Endothelial cell of umbilical vein (primary cell): ENCODE data around the gene TTN. TPM values are rescaled to one million over a fixed set of nuclear protein-coding genes. Genes with fewer than 3 reads are reported as not detected.

Source experiments
- BruUV-seq: library from RNA; stranded (reverse); fragments of 400-500 nt; replicated peaks from 2 replicates; lab custom pipeline; 2021; lab: Mats Ljungman, UMichigan
- CTCF ChIA-PET: fragments of 300-600, 350-600 bp; sonication (Branson Sonifier 250); formaldehyde crosslinking; loops from one replicate; lab custom pipeline; 2021; ENCODE audit warnings: antibody characterized with exemption, inconsistent platforms; lab: Charles Lee
- POLR2A ChIA-PET: fragments of 300-600, 350-600 bp; sonication (Branson Sonifier 250); formaldehyde crosslinking; loops from one replicate; lab custom pipeline; 2021; ENCODE audit warnings: antibody characterized with exemption, inconsistent platforms; lab: Charles Lee
- DNase-seq: peaks from one replicate; pipeline ENCODE4 v3.0.0-alpha.2; 2011; ENCODE audit warnings: low read depth, low spot score
- FAIRE-seq: peaks from 2 replicates; lab custom pipeline; 2011; peaks lifted over from hg19 to GRCh38; lab: Jason Lieb, UNC
- H2AFZ ChIP-seq: 2 replicates; pipeline ENCODE4 v1.6.0; 2012; ENCODE audit warnings: low read depth, low read length, control low read depth, inconsistent platforms
- H3K27ac ChIP-seq: 2 replicates; pipeline ENCODE4 v1.5.1; 2011; ENCODE audit warnings: low read depth, mild to moderate bottlenecking, control low read depth, low read length, moderate library complexity; ENCODE audit not compliant: insufficient read depth
- H3K27me3 ChIP-seq, 2 experiments: 2 replicates each; pipeline versions ENCODE4 v1.6.0 to v1.6.1; 2011; ENCODE audit warnings: low read length in 2 of 2, mixed read lengths in 1 of 2; ENCODE audit not compliant: control insufficient read depth in 2 of 2, insufficient read depth in 2 of 2
- H3K36me3 ChIP-seq, 2 experiments: 2 replicates in 1 of 2; 3 replicates in 1 of 2; pipeline ENCODE4 v1.5.1; 2011; ENCODE audit warnings: low read length in 2 of 2, mild to moderate bottlenecking in 1 of 2, moderate library complexity in 1 of 2; ENCODE audit not compliant: control insufficient read depth in 2 of 2, insufficient read depth in 2 of 2; ENCODE audit errors: extremely low read depth in 1 of 2
- H3K4me1 ChIP-seq: 3 replicates; pipeline ENCODE4 v1.5.1; 2011; ENCODE audit warnings: mild to moderate bottlenecking, low read length; ENCODE audit not compliant: control insufficient read depth, insufficient read depth; ENCODE audit errors: extremely low read depth
- H3K4me2 ChIP-seq: 2 replicates; pipeline ENCODE4 v1.6.1; 2011; ENCODE audit warnings: low read length, control low read depth, mixed read lengths; ENCODE audit not compliant: insufficient read depth
- H3K4me3 ChIP-seq, 3 experiments: fragments of 200-600 bp in 1 of 3; sonication (generic), shearing (Covaris generic) in 1 of 3; replicated peaks in 1 of 3; 2 replicates each; pipeline ENCODE4 v1.5.1; 2011 to 2016; ENCODE audit warnings: control low read depth in 3 of 3, low read length in 3 of 3, mild to moderate bottlenecking in 2 of 3, inconsistent platforms in 1 of 3, low read depth in 1 of 3, moderate library complexity in 1 of 3; ENCODE audit not compliant: insufficient read depth in 1 of 3
- H3K79me2 ChIP-seq: 2 replicates; pipeline ENCODE4 v1.6.0; 2012; ENCODE audit warnings: low read length, inconsistent platforms; ENCODE audit not compliant: control insufficient read depth, insufficient read depth
- H3K9ac ChIP-seq: replicated peaks from 2 replicates; pipeline ENCODE3; 2011; ENCODE audit warnings: low read length, control low read depth; ENCODE audit not compliant: insufficient read depth; ENCODE audit errors: extremely low read depth
- H3K9me1 ChIP-seq: replicated peaks from 3 replicates; pipeline ENCODE4 v1.6.0; 2011; ENCODE audit warnings: mild to moderate bottlenecking, low read length; ENCODE audit not compliant: control insufficient read depth, insufficient read depth; ENCODE audit errors: extremely low read depth
- H3K9me3 ChIP-seq: replicated peaks from 2 replicates; pipeline ENCODE4 v1.5.1; 2012; ENCODE audit warnings: low read length, inconsistent platforms; ENCODE audit not compliant: control insufficient read depth, insufficient read depth
- H4K20me1 ChIP-seq: replicated peaks from 2 replicates; pipeline ENCODE3; 2011; ENCODE audit warnings: mild to moderate bottlenecking, low read length; ENCODE audit not compliant: control insufficient read depth, insufficient read depth; ENCODE audit errors: extremely low read depth
- CTCF ChIP-seq, 2 donors: IDR thresholded peaks; 1 replicate in 1 of 2; 2 replicates in 1 of 2; pipeline ENCODE4 v1.5.1; 2011; ENCODE audit warnings: low read length in 2 of 2, mild to moderate bottlenecking in 2 of 2, moderate library complexity in 2 of 2, control low read depth in 1 of 2, inconsistent platforms in 1 of 2, low read depth in 1 of 2; ENCODE audit not compliant: insufficient read depth in 1 of 2; ENCODE audit errors: extremely low read depth in 1 of 2
- EZH2 ChIP-seq: IDR thresholded peaks from 2 replicates; pipeline ENCODE4 v1.6.1; 2012; ENCODE audit warnings: borderline replicate concordance, low read depth, mild to moderate bottlenecking, moderate library complexity, low read length, inconsistent platforms; ENCODE audit not compliant: severe bottlenecking
- FOS ChIP-seq: IDR thresholded peaks from 2 replicates; pipeline ENCODE4 v1.6.1; 2011; ENCODE audit warnings: mild to moderate bottlenecking, low read length, moderate library complexity, borderline replicate concordance; ENCODE audit not compliant: insufficient read depth
- GATA2 ChIP-seq: IDR thresholded peaks from 2 replicates; pipeline ENCODE4 v1.7.0; 2011; ENCODE audit warnings: low read depth, mild to moderate bottlenecking, moderate library complexity, mixed read lengths, low read length; ENCODE audit not compliant: insufficient read length, insufficient read depth
- JUN ChIP-seq: IDR thresholded peaks from 2 replicates; pipeline ENCODE4 v1.6.1; 2011; ENCODE audit warnings: borderline replicate concordance, low read depth; ENCODE audit not compliant: insufficient read length, insufficient read depth
- MYC ChIP-seq: IDR thresholded peaks from one replicate; pipeline ENCODE4 v1.6.1; 2011; ENCODE audit warnings: mild to moderate bottlenecking, low read depth, low read length
- POLR2A ChIP-seq: IDR thresholded peaks from 2 replicates; pipeline ENCODE4 v1.6.1; 2012; ENCODE audit warnings: low read depth, mild to moderate bottlenecking, control low read depth, low read length
- POLR2AphosphoS5 ChIP-seq: IDR thresholded peaks from 2 replicates; pipeline ENCODE4 v1.6.1; 2012; ENCODE audit warnings: low read depth, mild to moderate bottlenecking, control low read depth, low read length, moderate library complexity; ENCODE audit not compliant: insufficient read depth
- dilution Hi-C: fragments of 300-500 bp; cut with MboI; formaldehyde crosslinking; loops from one replicate; pipeline ENCODE4 v1.15.0; 2019; ENCODE audit warnings: low sequenced_read_pairs; ENCODE audit not compliant: extremely low pct_ligation_motif_present
- intact Hi-C: fragments of 100-400 bp; cut with micrococcal nuclease; formaldehyde crosslinking; loops from one replicate; pipeline ENCODE4 v1.10.0; 2022
- polyA plus RNA-seq, 4 experiments: library from polyadenylated mRNA; depleted of rRNA in 3 of 4; stranded (reverse) in 3 of 4; unstranded in 1 of 4; fragments of >200 nt; gene quantifications; 2 replicates each; pipeline versions ENCODE4 v1.2.1 to v1.2.3, GENCODE V29; 2011 to 2012; ENCODE audit warnings: missing spikeins in 1 of 4
- total RNA-seq: library from RNA; stranded (reverse); gene quantifications from 2 replicates; pipeline ENCODE4 v1.2.3, GENCODE V29; 2021
- TF ChIP-seq, protein P1 (sequence below): IDR thresholded peaks from 2 replicates; pipeline ENCODE4 v1.6.1; 2011; ENCODE audit not compliant: insufficient read depth, insufficient read length

The TTN gene
- total and polyA plus RNA-seq, 2 donors (not counting 3 experiments of a cell fraction or from before 2014, with no cell fraction given) = 0.11 to 0.49 TPM

DNA sequence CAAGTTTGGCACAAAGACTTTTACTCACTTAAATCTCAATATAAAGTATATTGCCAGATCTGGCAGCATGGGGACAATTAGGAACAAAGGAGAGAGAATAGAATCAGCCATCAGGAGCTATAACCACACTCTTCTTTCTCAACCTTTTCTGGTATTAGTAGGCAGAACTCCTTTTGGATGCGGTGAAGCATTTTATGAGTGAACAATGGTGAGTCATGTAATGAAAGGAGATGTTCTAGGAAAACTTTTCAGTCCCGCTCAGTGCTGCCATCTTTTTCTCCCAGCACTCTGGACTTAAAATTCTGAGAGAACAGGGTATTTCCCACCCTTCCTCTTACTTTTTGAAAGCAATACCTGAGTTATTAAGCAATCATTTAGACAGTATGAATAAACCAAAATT is 294.7 kb downstream of the TTN start:
- H3K27me3 ChIP-seq = no peaks in the 10 kb centered on the region
- no peaks in the 10 kb centered on the region for H3K9me3 ChIP-seq
- H3K79me2 ChIP-seq = no peaks in the 10 kb centered on the region
- H2AFZ ChIP-seq = no peak overlapping the region
- ChIA-PET POLR2A (no interaction called here), CTCF (no interaction called here)
- FAIRE-seq = no peak
- dilution Hi-C loops = no loop called here
- no peak overlapping the region for H3K4me2 ChIP-seq
- intact Hi-C loops = no loop called here
- no peak overlapping the region for H3K9ac ChIP-seq
- TF ChIP-seq FOS (no peak), JUN (no peak), EZH2 (no peak), GATA2 (no peak), MYC (no peak), POLR2A (no peak), POLR2AphosphoS5 (no peak), CTCF (IDR thresholded peaks at IDR 0.05; ENCODE audit: extremely low read depth in 1 of 2, insufficient read depth in 1 of 2, low read depth in 1 of 2, low read length in 2 of 2) (no peak)
- TF ChIP-seq, protein P1, sequence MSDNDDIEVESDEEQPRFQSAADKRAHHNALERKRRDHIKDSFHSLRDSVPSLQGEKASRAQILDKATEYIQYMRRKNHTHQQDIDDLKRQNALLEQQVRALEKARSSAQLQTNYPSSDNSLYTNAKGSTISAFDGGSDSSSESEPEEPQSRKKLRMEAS = no peak
- H4K20me1 ChIP-seq = no peaks in the 10 kb centered on the region
- H3K4me1 ChIP-seq = no peaks in the 10 kb centered on the region
- no peak overlapping the region for H3K4me3 ChIP-seq
- no peak overlapping the region for H3K27ac ChIP-seq
- no peaks in the 10 kb centered on the region for H3K9me1 ChIP-seq
- no peaks in the 10 kb centered on the region for H3K36me3 ChIP-seq
- BruUV-seq = no TSS peak
- no peak for DNase-seq
